Thoracic aorta (tissue), 2 donors: Measurements from ENCODE around the gene MPIG6B. TPM values are rescaled to one million over a fixed set of nuclear protein-coding genes. Genes with fewer than 3 reads are reported as not detected.
A peak's percentile ranks its signal among the peaks of the same experiment; 100 is the strongest.

Source experiments
- ATAC-seq: fragments of 150-250 bp; one replicate; pipeline ENCODE4 v1.8.0; 2017; ENCODE audit warnings: low read depth; ENCODE audit not compliant: insufficient number of reproducible peaks, low FRiP score
- DNase-seq: peaks from one replicate; pipeline ENCODE4 v3.0.0-alpha.2; 2020; ENCODE audit warnings: low spot score
- H3K27ac ChIP-seq, 2 donors: fragments of 200-600 bp; sonication (generic); 1 replicate in 1 of 2; 2 replicates in 1 of 2; pipeline ENCODE4 v1.5.1; 2016; ENCODE audit warnings: mild to moderate bottlenecking in 2 of 2, moderate library complexity in 2 of 2
- H3K27me3 ChIP-seq: fragments of 200-600 bp; sonication (generic); replicated peaks from 2 replicates; pipeline ENCODE4 v1.6.0; 2016; ENCODE audit warnings: mild to moderate bottlenecking; ENCODE audit not compliant: insufficient read depth
- H3K36me3 ChIP-seq: fragments of 200-600 bp; sonication (generic); one replicate; pipeline ENCODE4 v1.5.1; 2016
- H3K4me1 ChIP-seq, 2 donors: fragments of 200-600 bp; sonication (generic); 1 replicate in 1 of 2; 2 replicates in 1 of 2; pipeline versions ENCODE4 v1.5.1 to v1.6.0; 2016; ENCODE audit warnings: low read depth in 2 of 2, mild to moderate bottlenecking in 1 of 2; ENCODE audit not compliant: control insufficient read depth in 1 of 2
- H3K4me3 ChIP-seq: fragments of 200-600 bp; sonication (generic); 2 replicates; pipeline ENCODE4 v1.5.1; 2016; ENCODE audit warnings: mild to moderate bottlenecking
- H3K9me3 ChIP-seq: fragments of 200-600 bp; sonication (generic); 2 replicates; pipeline ENCODE4 v1.5.1; 2016
- CTCF ChIP-seq: fragments of 200-600 bp; sonication (generic); IDR thresholded peaks from one replicate; pipeline ENCODE4 v1.5.1; 2019; ENCODE audit warnings: antibody characterized with exemption
- total RNA-seq, 2 donors: library from RNA; depleted of rRNA; stranded (reverse); fragments of >200 nt; gene quantifications; one replicate each; pipeline versions ENCODE4 v1.1.0 to v1.2.3, GENCODE V29; 2016

MPIG6B gene
- total RNA-seq, 2 donors from 2014 or later: not detected

GRCh38 chr6:31730631-31731086 is 7.5 kb downstream of the MPIG6B start:
- Histone ChIP-seq H3K4me1 (peaks cover 26 to 45% of the 10 kb centered on the region in 2 donors), H3K9me3 (no peaks in the 10 kb centered on the region), H3K36me3 (peaks cover 55% of the 10 kb centered on the region), H3K27me3 (no peaks in the 10 kb centered on the region), H3K4me3 (peak overlapping the region; percentile 99), H3K27ac (peak overlapping the region; percentile 97 to 98)
- no peak for TF ChIP-seq CTCF
- DNase-seq (no peak), ATAC-seq (no peak)

- Histone ChIP-seq H3K9me3 (no peaks in the 10 kb centered on the region), H3K27ac (no peak overlapping the region), H3K27me3 (no peaks in the 10 kb centered on the region), H3K4me1 (peaks cover 30 to 49% of the 10 kb centered on the region in 2 donors), H3K36me3 (peaks cover 41% of the 10 kb centered on the region), H3K4me3 (no peak overlapping the region)
- no peak for ATAC-seq
- DNase-seq: no peak
- TF ChIP-seq CTCF: no peak
These were observed 8.9 kb downstream of the MPIG6B start for GRCh38 chr6:31732029-31732428.

- no peak for ATAC-seq
- H3K9me3 ChIP-seq: no peaks in the 10 kb centered on the region
- H3K27me3 ChIP-seq: no peaks in the 10 kb centered on the region
- peaks cover 30% of the 10 kb centered on the region for H3K36me3 ChIP-seq
- no peak for DNase-seq
- no peak for TF ChIP-seq CTCF
- H3K4me3 ChIP-seq: peak overlapping the region; percentile 92
- H3K27ac ChIP-seq: peak overlapping the region; percentile 89 to 96
- H3K4me1 ChIP-seq: peaks cover 21 to 40% of the 10 kb centered on the region in 2 donors
These were observed 10.6 kb downstream of the MPIG6B start for GRCh38 chr6:31733734-31734133.

GRCh38 chr6:31734247-31734820 is 11.2 kb downstream of the MPIG6B start:
- no peaks in the 10 kb centered on the region for H3K27me3 ChIP-seq
- ATAC-seq: no peak
- peak overlapping the region; percentile 92 for H3K4me3 ChIP-seq
- TF ChIP-seq CTCF: no peak
- no peaks in the 10 kb centered on the region for H3K9me3 ChIP-seq
- peak overlapping the region; percentile 89 to 96 for H3K27ac ChIP-seq
- peaks cover 23 to 43% of the 10 kb centered on the region in 2 donors for H3K4me1 ChIP-seq
- H3K36me3 ChIP-seq: peaks cover 30% of the 10 kb centered on the region
- DNase-seq: no peak

- H3K9me3 ChIP-seq: no peaks in the 10 kb centered on the region
- peaks cover 30% of the 10 kb centered on the region for H3K36me3 ChIP-seq
- no peak for DNase-seq
- peak overlapping the region; percentile 92 for H3K4me3 ChIP-seq
- no peak for ATAC-seq
- no peak for TF ChIP-seq CTCF
- H3K27ac ChIP-seq: peak overlapping the region; percentile 89 to 96
- H3K4me1 ChIP-seq: peaks cover 24 to 46% of the 10 kb centered on the region in 2 donors
- H3K27me3 ChIP-seq: no peaks in the 10 kb centered on the region
These were observed 11.7 kb downstream of the MPIG6B start for GRCh38 chr6:31734821-31735406.
